ENCODE results near the gene KDSR.

GRCh38 chr18:63397349-63397748 is 30.3 kb upstream of the KDSR start:
- TF ChIP-seq CTCF (conservative IDR thresholded peaks at IDR 0.05) = no peak
- no peak for TF ChIP-seq EZH2 (IDR thresholded peaks at IDR 0.05; ENCODE audit: low read depth)

Measured in PC-9 (cell line).